Urinary bladder (tissue), 4 donors: Measurements from ENCODE around the gene BIRC5. TPM values are rescaled to one million over a fixed set of nuclear protein-coding genes. Genes with fewer than 3 reads are reported as not detected.

Experiments used
- DNase-seq: peaks from one replicate; pipeline ENCODE4 v3.0.0-alpha.2; 2015; ENCODE audit errors: extremely low spot score
- H3K27ac ChIP-seq: one replicate; pipeline ENCODE4 v1.5.1; 2013; ENCODE audit warnings: low read depth, mild to moderate bottlenecking, moderate library complexity
- H3K36me3 ChIP-seq: one replicate; pipeline ENCODE4 v1.6.1; 2013; ENCODE audit warnings: mild to moderate bottlenecking, moderate library complexity; ENCODE audit not compliant: insufficient read depth
- H3K4me1 ChIP-seq: one replicate; pipeline ENCODE4 v1.6.1; 2013; ENCODE audit warnings: mild to moderate bottlenecking, moderate library complexity; ENCODE audit not compliant: insufficient read depth
- H3K4me3 ChIP-seq: one replicate; pipeline ENCODE4 v1.5.1; 2013; ENCODE audit warnings: low read depth, low read length
- WGBS: extraction: QIAGEN DNeasy Blood & Tissue Kit; methylation state at CpG from one replicate; pipeline ENCODE4 v1.1.7; 2013; 5-methylcytosine and 5-hydroxymethylcytosine counted together
- polyA plus RNA-seq: library from polyadenylated mRNA; stranded (reverse); fragments of 200-250 nt; gene quantifications from one replicate; pipeline ENCODE4 v1.2.3, GENCODE V29; 2013
- small RNA-seq: library from RNA; depleted of rRNA; stranded (forward); fragments of <200 nt; gene quantifications from one replicate; pipeline ENCODE3, GENCODE V24; 2014
- total RNA-seq: library from RNA; depleted of rRNA; stranded (reverse); fragments of >200 nt; gene quantifications from one replicate; pipeline ENCODE4 v1.2.3, GENCODE V29; 2014
- donor health status: healthy with polysubstance abuse.
- donor health status: healthy.

Gene BIRC5
- total and polyA plus RNA-seq, 2 donors: 0.49 to 19.7 TPM

DNA sequence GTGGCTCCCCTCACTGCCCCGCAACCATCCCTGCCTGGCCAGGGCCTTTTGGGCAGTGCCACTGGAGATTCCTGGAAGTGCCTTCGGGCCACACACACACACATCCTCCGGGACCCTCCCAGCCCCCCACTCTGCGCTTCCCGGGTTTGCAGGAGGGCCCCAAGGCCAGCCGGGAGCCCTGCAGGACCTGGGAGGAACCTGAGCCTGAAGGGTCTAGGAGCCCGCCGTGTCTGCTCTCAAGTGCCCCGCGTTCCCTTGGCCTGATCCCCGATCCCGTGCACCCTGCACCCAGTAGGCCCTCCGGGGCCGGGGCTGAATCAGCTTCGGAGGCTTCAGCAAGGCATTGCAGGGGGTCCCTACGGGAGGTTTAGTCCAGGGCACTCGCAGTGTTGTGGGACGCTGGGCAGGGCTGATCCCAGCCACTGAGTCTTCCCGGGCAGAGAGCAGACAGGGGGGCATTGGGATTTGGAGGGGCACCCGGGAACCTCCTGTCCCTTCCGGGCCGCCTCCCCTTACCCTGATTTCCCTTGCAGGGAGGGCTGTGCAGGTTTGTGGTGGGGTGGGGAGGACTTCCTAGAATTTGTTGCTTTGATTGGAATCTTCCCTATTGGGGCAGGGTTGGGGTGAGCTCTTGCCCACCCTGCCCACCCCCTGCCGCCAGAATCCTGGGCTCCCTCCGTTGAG lies 54.3 kb downstream of the BIRC5 start:
- no peak for DNase-seq
- WGBS: 68% methylated on average over 24 of the region's 24 CpGs
- H3K27ac ChIP-seq: no peak overlapping the region
- H3K4me3 ChIP-seq: no peak overlapping the region
- H3K4me1 ChIP-seq: no peaks in the 10 kb centered on the region
- no peaks in the 10 kb centered on the region for H3K36me3 ChIP-seq

DNA sequence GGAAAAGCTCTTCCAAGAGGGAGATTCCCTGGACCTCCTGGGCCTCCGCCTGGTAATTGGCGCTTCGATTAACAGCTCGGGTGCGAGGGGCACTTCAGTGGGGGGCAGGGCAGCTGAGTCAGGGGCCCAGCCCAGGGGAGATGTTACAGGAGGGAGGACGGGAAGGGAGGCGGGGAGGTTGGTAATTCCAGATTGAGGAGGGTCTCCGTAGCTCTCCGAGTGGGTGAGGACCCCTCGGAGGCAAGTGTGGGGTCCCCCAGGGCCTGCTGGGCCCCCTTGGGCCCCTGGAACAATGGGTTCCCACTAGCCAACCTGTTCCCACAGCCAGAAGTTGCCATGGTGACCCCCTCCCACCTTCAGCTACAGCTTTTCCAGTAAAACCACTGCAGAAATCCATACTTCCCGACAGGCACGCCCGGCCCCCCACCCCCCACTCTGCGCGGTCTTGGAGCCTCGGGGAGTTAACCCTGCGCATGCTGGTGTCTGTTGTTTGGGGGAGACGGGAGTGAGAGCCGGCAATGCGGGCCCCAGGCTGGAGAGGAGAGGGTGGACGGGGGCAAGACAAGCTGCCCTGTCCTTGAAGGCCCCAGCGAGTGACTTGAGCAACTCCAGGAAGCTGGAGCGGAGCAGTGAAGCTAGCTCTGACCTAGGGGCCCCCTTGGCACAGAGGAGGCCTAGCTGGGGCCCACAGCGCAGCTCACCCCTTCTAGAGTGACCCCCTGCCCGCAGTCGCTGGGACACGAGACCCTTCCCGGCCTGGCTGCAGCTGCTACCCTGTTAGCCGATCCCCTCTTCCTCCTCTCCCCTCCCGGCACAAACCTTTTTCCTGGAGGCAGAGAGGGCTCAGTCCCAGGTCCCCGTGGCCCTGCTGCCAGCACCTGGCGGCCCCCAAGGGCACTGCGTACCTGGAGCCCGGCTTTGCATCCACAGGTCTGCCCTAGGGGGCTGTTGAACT lies 55.2 kb downstream of the BIRC5 start:
- WGBS: 44% methylated on average over 34 of the region's 34 CpGs
- Histone ChIP-seq H3K36me3 (no peaks in the 10 kb centered on the region), H3K27ac (no peak overlapping the region), H3K4me3 (no peak overlapping the region), H3K4me1 (no peaks in the 10 kb centered on the region)
- no peak for DNase-seq

DNA sequence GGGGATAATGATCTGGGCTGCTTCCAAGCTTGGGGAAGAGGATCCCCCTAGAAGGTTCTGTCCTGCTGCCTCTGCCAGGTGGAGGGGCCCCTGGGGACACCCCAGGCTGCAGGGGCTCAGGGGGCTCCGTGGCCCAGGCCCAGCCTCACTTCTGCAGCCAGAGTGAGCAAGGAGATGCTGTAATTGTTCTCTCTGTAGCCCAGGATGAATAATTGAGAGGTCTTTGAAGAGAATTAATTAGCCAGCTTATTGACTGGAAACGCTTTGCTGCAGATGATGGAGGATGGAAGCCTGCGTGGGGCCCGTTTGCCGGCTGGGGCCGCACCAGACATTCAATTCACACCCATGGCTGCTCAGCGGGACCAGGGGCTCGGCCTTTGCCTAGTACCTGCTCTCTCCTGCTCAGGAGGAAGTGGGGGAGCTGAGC lies 55.9 kb downstream of the BIRC5 start:
- no peaks in the 10 kb centered on the region for H3K4me1 ChIP-seq
- H3K4me3 ChIP-seq: no peak overlapping the region
- WGBS: 91% methylated on average over 8 of the region's 8 CpGs
- H3K36me3 ChIP-seq: no peaks in the 10 kb centered on the region
- DNase-seq: no peak
- H3K27ac ChIP-seq: no peak overlapping the region

DNA sequence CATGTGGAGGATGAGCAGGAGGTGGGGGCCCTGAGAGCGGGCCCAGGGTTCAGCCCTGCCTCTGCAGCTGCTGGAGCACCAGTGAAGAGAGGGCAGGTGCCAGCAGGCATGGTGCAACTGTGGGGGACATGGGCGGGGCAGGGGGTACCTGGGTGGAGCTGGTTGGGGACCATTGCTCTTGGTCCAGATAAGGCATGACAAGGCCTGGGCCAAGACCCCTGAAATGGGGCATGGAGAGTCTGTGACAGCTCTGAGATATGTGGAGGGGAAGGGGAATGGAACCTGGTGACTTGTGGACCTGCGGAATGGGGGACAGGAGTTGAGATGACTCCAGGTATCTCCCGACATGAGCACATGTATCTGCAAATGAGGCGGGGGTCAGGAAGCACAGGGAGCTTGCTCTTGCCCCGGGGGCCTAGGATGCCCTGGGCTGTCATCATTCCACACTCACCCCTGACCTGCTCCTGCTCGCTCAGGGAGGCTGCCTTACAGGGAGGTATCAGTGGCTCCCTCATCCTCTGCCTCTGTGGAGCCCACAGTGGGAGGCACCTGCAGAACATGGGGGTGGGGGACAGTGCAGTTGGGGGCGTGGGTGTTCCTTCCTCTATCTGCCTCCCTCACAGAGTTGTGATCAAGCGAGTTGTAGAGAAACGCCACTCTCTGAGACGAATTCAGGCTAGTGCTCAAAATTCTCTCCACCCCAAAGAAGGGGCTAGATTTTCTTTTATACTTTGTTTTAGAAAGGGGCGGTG lies 57.5 kb downstream of the BIRC5 start:
- no peak overlapping the region for H3K27ac ChIP-seq
- H3K4me3 ChIP-seq: no peak overlapping the region
- DNase-seq: no peak
- no peaks in the 10 kb centered on the region for H3K4me1 ChIP-seq
- no peaks in the 10 kb centered on the region for H3K36me3 ChIP-seq
- 65% methylated on average over 12 of the region's 12 CpGs for WGBS

DNA sequence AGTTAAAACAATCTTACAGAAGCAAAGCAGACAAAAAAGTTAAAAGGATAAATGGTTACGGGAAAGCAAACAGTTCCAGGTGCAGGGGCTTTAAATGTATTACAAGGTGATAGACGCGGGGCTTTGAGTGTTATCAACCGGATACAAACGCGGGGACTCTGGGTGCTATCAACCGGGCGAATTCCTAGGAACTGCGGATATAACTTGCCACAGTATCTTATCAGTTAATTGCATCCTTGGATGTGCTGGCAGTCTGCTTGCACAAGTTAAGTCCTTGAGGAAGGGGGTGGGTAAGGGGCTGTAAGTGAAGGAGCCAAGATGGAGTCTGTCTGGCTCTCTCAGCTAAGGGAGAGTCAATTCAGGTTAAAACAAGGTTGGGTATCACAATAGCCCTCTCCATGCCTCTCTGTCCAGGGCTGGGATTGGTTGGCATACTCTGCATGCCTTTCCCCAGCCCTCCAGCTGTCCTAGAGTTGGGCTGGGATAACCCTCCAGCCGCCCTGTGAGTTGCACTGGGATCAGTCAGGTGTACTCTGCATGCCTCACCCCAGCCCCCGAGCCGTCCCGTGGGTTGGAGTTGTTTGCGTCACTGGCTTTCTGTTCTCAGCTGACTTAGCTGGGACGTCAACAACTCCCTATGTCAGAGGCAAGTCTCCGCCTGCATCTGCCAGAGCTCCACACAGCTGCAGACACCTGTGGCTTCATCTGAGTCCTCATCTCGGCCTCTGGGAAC lies 58.3 kb downstream of the BIRC5 start:
- Histone ChIP-seq H3K27ac (no peak overlapping the region), H3K4me1 (no peaks in the 10 kb centered on the region), H3K4me3 (no peak overlapping the region), H3K36me3 (no peaks in the 10 kb centered on the region)
- 17% methylated on average over 17 of the region's 17 CpGs for WGBS
- DNase-seq: peak; percentile 81

DNA sequence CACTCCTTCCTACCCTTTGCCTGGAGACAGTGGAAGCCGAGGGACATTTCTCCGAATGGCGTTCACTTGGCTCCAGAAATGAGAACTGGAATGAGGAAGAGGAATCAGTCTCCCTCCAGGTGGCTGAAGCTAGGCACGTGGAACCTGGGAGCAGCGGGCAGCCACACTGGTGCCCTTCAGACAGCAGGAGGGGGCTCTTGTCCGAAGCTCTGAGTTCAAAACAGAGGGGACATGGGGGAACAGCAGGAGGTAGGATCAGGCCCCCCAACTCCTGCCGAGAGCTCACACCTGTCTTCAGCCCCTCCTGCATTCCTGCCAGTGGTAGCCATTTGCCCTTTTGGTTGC lies 58.8 kb downstream of the BIRC5 start:
- no peak for DNase-seq
- Histone ChIP-seq H3K4me3 (no peak overlapping the region), H3K36me3 (no peaks in the 10 kb centered on the region), H3K27ac (no peak overlapping the region), H3K4me1 (no peaks in the 10 kb centered on the region)
- 29% methylated on average over 7 of the region's 7 CpGs for WGBS

DNA sequence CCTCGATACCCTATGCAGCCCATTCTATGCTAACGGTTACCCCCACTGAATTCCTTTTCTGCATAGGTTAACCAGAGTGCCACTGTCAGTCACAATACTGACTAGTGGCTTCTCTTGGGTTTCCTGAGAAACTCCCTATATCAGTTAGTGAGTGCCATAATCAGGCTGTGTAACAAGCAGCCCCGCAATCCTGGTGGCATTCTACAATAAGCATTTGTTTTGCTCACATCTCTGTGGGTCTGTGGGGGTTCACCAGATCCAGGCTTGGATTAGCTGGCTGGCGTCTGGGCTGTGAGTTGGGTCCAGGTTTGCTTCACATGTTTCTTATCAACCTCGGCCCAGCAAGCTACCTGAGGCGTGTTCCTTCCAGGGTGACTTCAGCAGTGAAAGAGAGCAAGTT lies 59.8 kb downstream of the BIRC5 start:
- WGBS: 94% methylated on average over 6 of the region's 6 CpGs
- H3K4me1 ChIP-seq: no peaks in the 10 kb centered on the region
- H3K4me3 ChIP-seq: no peak overlapping the region
- no peaks in the 10 kb centered on the region for H3K36me3 ChIP-seq
- H3K27ac ChIP-seq: no peak overlapping the region
- DNase-seq: no peak

Small RNA genes lying within 50 kb of the gene (small RNA-seq; reads per million reads assigned to genes)
- not detected for gene AC087645.1

Other genes starting within 250 kb of the BIRC5 start
- gene TMC6, start 85.5 kb upstream of the BIRC5 start, total RNA-seq: 19.5 TPM
- gene TMC6, start 85.5 kb upstream of the BIRC5 start, polyA plus RNA-seq: 23.4 TPM
- 2.7 TPM for gene TMC8, start 83.5 kb upstream of the BIRC5 start, total RNA-seq
- 3.6 TPM for gene TMC8, start 83.5 kb upstream of the BIRC5 start, polyA plus RNA-seq
- 0.63 TPM for gene C17orf99, start 67.9 kb upstream of the BIRC5 start, total RNA-seq
- gene C17orf99, start 67.9 kb upstream of the BIRC5 start, polyA plus RNA-seq: not detected
- 15.0 TPM for gene SYNGR2, start 45.7 kb upstream of the BIRC5 start, total RNA-seq
- 79.7 TPM for gene SYNGR2, start 45.7 kb upstream of the BIRC5 start, polyA plus RNA-seq
- 16.2 TPM for gene TK1, start 27.2 kb upstream of the BIRC5 start, total RNA-seq
- gene TK1, start 27.2 kb upstream of the BIRC5 start, polyA plus RNA-seq: 3.2 TPM
- 23.5 TPM for gene AFMID, start 26.9 kb upstream of the BIRC5 start, total RNA-seq
- 23.5 TPM for gene AFMID, start 26.9 kb upstream of the BIRC5 start, polyA plus RNA-seq
- not detected for gene TMEM235, start 17.4 kb downstream of the BIRC5 start, total RNA-seq
- gene TMEM235, start 17.4 kb downstream of the BIRC5 start, polyA plus RNA-seq: not detected
- 16.5 TPM for gene SOCS3, start 145.8 kb downstream of the BIRC5 start, total RNA-seq
- gene SOCS3, start 145.8 kb downstream of the BIRC5 start, polyA plus RNA-seq: 152 TPM
- 33.7 TPM for gene PGS1, start 164.4 kb downstream of the BIRC5 start, total RNA-seq
- gene PGS1, start 164.4 kb downstream of the BIRC5 start, polyA plus RNA-seq: 44.0 TPM